ENCODE measurements around the gene BMP8A. TPM values are rescaled to one million over a fixed set of nuclear protein-coding genes. Genes with fewer than 3 reads are reported as not detected.

The BMP8A gene
- total RNA-seq, 2 experiments from 2014 or later: 0.22 to 0.36 TPM

- ATAC-seq (no peak), DNase-seq (no peak)
- POLR2A ChIA-PET: interaction anchor here (0.5 to 6.2 kb wide), 8 partner anchors 12 to 612 kb away, joined by 3 to 86 read pairs (median 3); partner anchors contain the start of gene PPIE
- H3K4me1 Mint-ChIP-seq (ENCODE audit: low read depth): peaks cover 42% of the 10 kb centered on the region
- no peaks in the 10 kb centered on the region for H3K9me3 Mint-ChIP-seq
- H3K4me3 Mint-ChIP-seq: peak overlapping the region; percentile 86
- H3K27me3 Mint-ChIP-seq: no peaks in the 10 kb centered on the region
- intact Hi-C loops (cut with micrococcal nuclease): no loop called here
- H3K36me3 Mint-ChIP-seq (ENCODE audit: low read depth): peaks cover 63% of the 10 kb centered on the region
- CTCF ChIA-PET: interaction anchor here (0.6 to 2.2 kb wide), 3 partner anchors 32 to 475 kb away, joined by 3 to 8 read pairs (median 5); no protein-coding TSS in a partner anchor
- H3K27ac Mint-ChIP-seq: peak overlapping the region; percentile 59
- no peak for TF ChIP-seq CTCF (IDR thresholded peaks at IDR 0.05)
Measured at GRCh38 chr1:39573736-39574624, 82.5 kb downstream of the BMP8A start.

GRCh38 chr1:39574646-39575045 is 83.2 kb downstream of the BMP8A start:
- Mint-ChIP-seq H3K9me3 (no peaks in the 10 kb centered on the region), H3K36me3 (ENCODE audit: low read depth) (peaks cover 58% of the 10 kb centered on the region), H3K4me3 (peak overlapping the region; percentile 86), H3K27me3 (no peaks in the 10 kb centered on the region), H3K4me1 (ENCODE audit: low read depth) (peaks cover 42% of the 10 kb centered on the region), H3K27ac (peak overlapping the region; percentile 91)
- no peak for DNase-seq
- ChIA-PET CTCF (interaction anchor here (1.0 to 1.3 kb wide), 3 partner anchors 34 to 476 kb away, joined by 3 to 5 read pairs (median 4); no protein-coding TSS in a partner anchor), POLR2A (interaction anchor here (0.7 to 6.2 kb wide), 7 partner anchors 13 to 359 kb away, joined by 3 to 86 read pairs (median 3); no protein-coding TSS in a partner anchor)
- no peak for TF ChIP-seq CTCF (IDR thresholded peaks at IDR 0.05)
- no peak for ATAC-seq
- intact Hi-C loops (cut with micrococcal nuclease): no loop called here

Other genes with a start within 250 kb of the BMP8A start
- 100 to 1,000 TPM; 365 to 372 TPM for gene PABPC4, start 85.2 kb downstream of the BMP8A start, total RNA-seq
- gene HEYL, start 148.0 kb downstream of the BMP8A start, total RNA-seq: under 1 TPM in 1 of 2 experiments, not detected in 1; 0.07 TPM
- under 1 TPM in 1 of 2 experiments, not detected in 1; 0.25 TPM for gene NT5C1A, start 180.5 kb downstream of the BMP8A start, total RNA-seq
- 1 to 10 TPM; 2.8 to 3.0 TPM for gene HPCAL4, start 199.8 kb downstream of the BMP8A start, total RNA-seq
- gene PPIE, start 247.2 kb downstream of the BMP8A start, total RNA-seq: 10 to 100 TPM; 71.7 to 74.7 TPM

Measured in activated CD8-positive, alpha-beta T cell treated with anti-CD3 and anti-CD28 coated beads for 36 hours (primary cell).